ENCODE data around the gene RNF14. TPM values are rescaled to one million over a fixed set of nuclear protein-coding genes. Genes with fewer than 3 reads are reported as not detected.

Gene RNF14
- total and polyA plus RNA-seq, 2 donors (not counting 3 experiments of a cell fraction or from before 2014, with no cell fraction given): 23.5 to 55.9 TPM

- H3K9ac ChIP-seq (replicated peaks; ENCODE audit: extremely low read depth, insufficient read depth, low read length): no peak overlapping the region
- H4K20me1 ChIP-seq (replicated peaks; ENCODE audit: control insufficient read depth, extremely low read depth, insufficient read depth, low read length): no peaks in the 10 kb centered on the region
- no peaks in the 10 kb centered on the region for H3K79me2 ChIP-seq (ENCODE audit: control insufficient read depth, insufficient read depth, low read length)
- H3K9me3 ChIP-seq (replicated peaks; ENCODE audit: control insufficient read depth, insufficient read depth, low read length): no peaks in the 10 kb centered on the region
- peaks cover 3% of the 10 kb centered on the region for H3K4me1 ChIP-seq (ENCODE audit: control insufficient read depth, extremely low read depth, insufficient read depth, low read length)
- dilution Hi-C loops (cut with MboI; ENCODE audit: extremely low pct_ligation_motif_present, low sequenced_read_pairs): no loop called here
- H3K9me1 ChIP-seq (replicated peaks; ENCODE audit: control insufficient read depth, extremely low read depth, insufficient read depth, low read length): no peaks in the 10 kb centered on the region
- DNase-seq (ENCODE audit: low read depth, low spot score) (no peak), FAIRE-seq (no peak)
- intact Hi-C loops (cut with micrococcal nuclease): loop anchor here (1.0 to 5.0 kb wide), 2 partner anchors 144 to 552 kb away; no protein-coding TSS in a partner anchor
- no peaks in the 10 kb centered on the region for H3K27me3 ChIP-seq (ENCODE audit: control insufficient read depth in 2 of 2, insufficient read depth in 2 of 2, low read length in 2 of 2)
- peaks cover 9 to 14% of the 10 kb centered on the region in 2 experiments for H3K36me3 ChIP-seq (ENCODE audit: control insufficient read depth in 2 of 2, extremely low read depth in 1 of 2, insufficient read depth in 2 of 2, low read length in 2 of 2)
- no TSS peak for BruUV-seq (replicated peaks)
- ChIA-PET POLR2A (no interaction called here), CTCF (interaction anchor here (0.7 to 3.0 kb wide), 13 partner anchors 9 to 698 kb away, joined by 3 to 46 read pairs (median 5); partner anchors contain the start of genes GNPDA1 and RNF14)
- H2AFZ ChIP-seq (ENCODE audit: low read depth, low read length): no peak overlapping the region
- H3K4me2 ChIP-seq (ENCODE audit: insufficient read depth, low read length): no peak overlapping the region
- no peak for TF ChIP-seq JUN (IDR thresholded peaks at IDR 0.05; ENCODE audit: borderline replicate concordance, insufficient read depth, insufficient read length, low read depth)
- no peak for TF ChIP-seq POLR2AphosphoS5 (IDR thresholded peaks at IDR 0.05; ENCODE audit: insufficient read depth, low read depth, low read length)
- TF ChIP-seq FOS (IDR thresholded peaks at IDR 0.05; ENCODE audit: borderline replicate concordance, insufficient read depth, low read length): no peak
- no peak for TF ChIP-seq CTCF (IDR thresholded peaks at IDR 0.05; ENCODE audit: extremely low read depth in 1 of 2, insufficient read depth in 1 of 2, low read depth in 1 of 2, low read length in 2 of 2)
- TF ChIP-seq POLR2A (IDR thresholded peaks at IDR 0.05; ENCODE audit: low read depth, low read length): no peak
- TF ChIP-seq EZH2 (IDR thresholded peaks at IDR 0.05; ENCODE audit: borderline replicate concordance, low read depth, low read length, severe bottlenecking): no peak
- no peak for TF ChIP-seq MYC (IDR thresholded peaks at IDR 0.05; ENCODE audit: low read depth, low read length)
- no peak for TF ChIP-seq MAX (IDR thresholded peaks at IDR 0.05; ENCODE audit: insufficient read depth, insufficient read length)
- no peak for TF ChIP-seq GATA2 (IDR thresholded peaks at IDR 0.05; ENCODE audit: insufficient read depth, insufficient read length, low read depth, low read length)
- no peak overlapping the region for H3K4me3 ChIP-seq (replicated peaks in 1 of 3; ENCODE audit: insufficient read depth in 1 of 3, low read depth in 1 of 3, low read length in 3 of 3)
- H3K27ac ChIP-seq (ENCODE audit: insufficient read depth, low read depth, low read length): no peak overlapping the region
These were observed 31.3 kb downstream of the RNF14 start for GRCh38 chr5:142000173-142000572.

Measured in endothelial cell of umbilical vein (primary cell).